ENCODE data around the gene UNC93A. TPM values are rescaled to one million over a fixed set of nuclear protein-coding genes. Genes with fewer than 3 reads are reported as not detected.

Gene UNC93A
- total RNA-seq, 4 donors from 2014 or later: 38.0 to 111 (median 76.1) TPM

- TF ChIP-seq CTCF (IDR thresholded peaks at IDR 0.05): no peak
- no peak for TF ChIP-seq POLR2A (IDR thresholded peaks at IDR 0.05)
- WGBS, 2 donors: 70 to 74% methylated on average over 7 of the region's 7 CpGs
- intact Hi-C loops (cut with DNase I; ENCODE audit: low total_unique reads): loop anchor here (5.0 kb wide), 1 partner anchor 1201 kb away; no protein-coding TSS in a partner anchor
- DNase-seq (ENCODE audit: low spot score in 2 of 2): peak in 1 of 2 donors; percentile 37
- no peak overlapping the region for H3K4me3 ChIP-seq (ENCODE audit: low read depth, poor library complexity, severe bottlenecking)
Observed at GRCh38 chr6:167291623-167292300, 647 bp downstream of the UNC93A start.

GRCh38 chr6:167292301-167293087, 1.4 kb downstream of the UNC93A start:
- TF ChIP-seq CTCF (IDR thresholded peaks at IDR 0.05) (no peak), POLR2A (IDR thresholded peaks at IDR 0.05) (no peak)
- 68 to 82% methylated on average over 6 of the region's 6 CpGs for WGBS, 2 donors

GRCh38 chr6:167293088-167293589, 2.0 kb downstream of the UNC93A start:
- TF ChIP-seq CTCF (IDR thresholded peaks at IDR 0.05) (no peak), POLR2A (IDR thresholded peaks at IDR 0.05) (no peak)
- WGBS, 2 donors: 66 to 75% methylated on average over 6 to 10 of the region's 10 CpGs
- DNase-seq (ENCODE audit: low spot score in 2 of 2): peak in 1 of 2 donors; percentile 69
- intact Hi-C loops (cut with DNase I; ENCODE audit: low total_unique reads): loop anchor here (5.0 kb wide), 1 partner anchor 1199 kb away; no protein-coding TSS in a partner anchor
- H3K4me3 ChIP-seq (ENCODE audit: low read depth, poor library complexity, severe bottlenecking): no peak overlapping the region

More at GRCh38 chr6:167292301-167293087, 1.4 kb downstream of the UNC93A start:
- no peak overlapping the region for H3K4me3 ChIP-seq (ENCODE audit: low read depth, poor library complexity, severe bottlenecking)
- no peak for DNase-seq (ENCODE audit: low spot score in 2 of 2)
- intact Hi-C loops (cut with DNase I; ENCODE audit: low total_unique reads): loop anchor here (5.0 kb wide), 1 partner anchor 1200 kb away; no protein-coding TSS in a partner anchor

- TF ChIP-seq CTCF (IDR thresholded peaks at IDR 0.05) (no peak), POLR2A (IDR thresholded peaks at IDR 0.05) (no peak)
- intact Hi-C loops (cut with DNase I; ENCODE audit: low total_unique reads): loop anchor here (5.0 kb wide), 1 partner anchor 1199 kb away; no protein-coding TSS in a partner anchor
- no peak overlapping the region for H3K4me3 ChIP-seq (ENCODE audit: low read depth, poor library complexity, severe bottlenecking)
- peak in 1 of 2 donors; percentile 68 for DNase-seq (ENCODE audit: low spot score in 2 of 2)
- WGBS, 2 donors: 90% methylated on average over 13 of the region's 13 CpGs
Observed at GRCh38 chr6:167293590-167294091, 2.5 kb downstream of the UNC93A start.

- peak in 1 of 2 donors; percentile 60 for DNase-seq (ENCODE audit: low spot score in 2 of 2)
- no peak overlapping the region for H3K4me3 ChIP-seq (ENCODE audit: low read depth, poor library complexity, severe bottlenecking)
- 89 to 94% methylated on average over 12 of the region's 12 CpGs for WGBS, 2 donors
- TF ChIP-seq CTCF (IDR thresholded peaks at IDR 0.05) (no peak), POLR2A (IDR thresholded peaks at IDR 0.05) (no peak)
- intact Hi-C loops (cut with DNase I; ENCODE audit: low total_unique reads): loop anchor here (5.0 kb wide), 1 partner anchor 1198 kb away; no protein-coding TSS in a partner anchor
Observed at GRCh38 chr6:167294241-167294640, 3.1 kb downstream of the UNC93A start.
